Progenitor cell of endocrine pancreas (in vitro differentiated cells): ENCODE data around the gene SERPINA1. TPM values are rescaled to one million over a fixed set of nuclear protein-coding genes. Genes with fewer than 3 reads are reported as not detected.
A peak's percentile ranks its signal among the peaks of the same experiment; 100 is the strongest.
"Not testable (repeated sequence)": the region's sequence is repeated elsewhere in the genome, so short reads cannot be mapped to it uniquely, and the experiment has no call there.

ENCODE experiments used
- DNase-seq: peaks from one replicate; pipeline ENCODE4 v3.0.0; 2021; ENCODE audit warnings: low spot score; ENCODE audit not compliant: unreplicated experiment
- H3K27ac Mint-ChIP-seq: 2 replicates; pipeline ENCODE4 v1.8.0; 2021; ENCODE audit warnings: mild to moderate bottlenecking, moderate library complexity, mixed read lengths
- H3K27me3 Mint-ChIP-seq: 2 replicates; pipeline ENCODE4 v1.8.0; 2021; ENCODE audit warnings: mixed read lengths
- H3K36me3 Mint-ChIP-seq: 2 replicates; pipeline ENCODE4 v1.8.0; 2022; ENCODE audit warnings: mixed read lengths; ENCODE audit not compliant: insufficient read depth
- H3K4me1 Mint-ChIP-seq: 2 replicates; pipeline ENCODE4 v1.8.0; 2021; ENCODE audit warnings: low read depth, mixed read lengths
- H3K4me3 Mint-ChIP-seq: 2 replicates; pipeline ENCODE4 v1.8.0; 2021; ENCODE audit warnings: low read depth, mild to moderate bottlenecking, moderate library complexity, mixed read lengths
- H3K9me3 Mint-ChIP-seq: 2 replicates; pipeline ENCODE4 v1.8.0; 2021; ENCODE audit warnings: low read depth, mixed read lengths
- CTCF ChIP-seq: fragments of 200-600 bp; sonication (generic); IDR thresholded peaks from one replicate; pipeline ENCODE4 v1.5.0; 2021; ENCODE audit warnings: antibody characterized with exemption, mild to moderate bottlenecking; ENCODE audit not compliant: unreplicated experiment
- total RNA-seq: library from RNA; stranded (reverse); gene quantifications from 2 replicates; pipeline ENCODE4 v1.2.1, GENCODE V29; 2021

SERPINA1 gene
- total RNA-seq, 1 donor from 2014 or later, result 411 TPM

DNA sequence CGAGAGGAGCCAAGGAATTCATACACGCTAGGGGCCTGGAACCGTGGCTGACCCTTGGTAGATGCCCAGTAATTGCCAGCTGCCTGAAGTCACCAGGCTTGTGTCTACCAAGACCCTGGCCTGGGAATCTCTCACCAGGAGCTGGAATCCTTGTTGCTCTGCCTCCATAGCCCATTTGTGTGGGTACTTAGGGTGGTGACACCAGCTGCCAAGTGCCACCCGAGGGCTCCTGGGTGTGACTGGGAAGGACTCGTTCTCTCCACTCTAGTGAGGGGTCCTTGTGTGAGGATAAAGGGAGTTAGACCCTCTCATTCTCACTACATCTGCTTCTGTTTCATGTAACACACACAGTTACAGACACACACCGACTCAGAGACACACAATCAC, 17.9 kb downstream of the SERPINA1 start:
- no peak for DNase-seq
- Mint-ChIP-seq H3K4me1 (peaks cover 14% of the 10 kb centered on the region), H3K36me3 (no peaks in the 10 kb centered on the region), H3K9me3 (no peaks in the 10 kb centered on the region), H3K27ac (no peak overlapping the region), H3K4me3 (no peak overlapping the region), H3K27me3 (peaks cover 4% of the 10 kb centered on the region)
- TF ChIP-seq CTCF, result no peak

DNA sequence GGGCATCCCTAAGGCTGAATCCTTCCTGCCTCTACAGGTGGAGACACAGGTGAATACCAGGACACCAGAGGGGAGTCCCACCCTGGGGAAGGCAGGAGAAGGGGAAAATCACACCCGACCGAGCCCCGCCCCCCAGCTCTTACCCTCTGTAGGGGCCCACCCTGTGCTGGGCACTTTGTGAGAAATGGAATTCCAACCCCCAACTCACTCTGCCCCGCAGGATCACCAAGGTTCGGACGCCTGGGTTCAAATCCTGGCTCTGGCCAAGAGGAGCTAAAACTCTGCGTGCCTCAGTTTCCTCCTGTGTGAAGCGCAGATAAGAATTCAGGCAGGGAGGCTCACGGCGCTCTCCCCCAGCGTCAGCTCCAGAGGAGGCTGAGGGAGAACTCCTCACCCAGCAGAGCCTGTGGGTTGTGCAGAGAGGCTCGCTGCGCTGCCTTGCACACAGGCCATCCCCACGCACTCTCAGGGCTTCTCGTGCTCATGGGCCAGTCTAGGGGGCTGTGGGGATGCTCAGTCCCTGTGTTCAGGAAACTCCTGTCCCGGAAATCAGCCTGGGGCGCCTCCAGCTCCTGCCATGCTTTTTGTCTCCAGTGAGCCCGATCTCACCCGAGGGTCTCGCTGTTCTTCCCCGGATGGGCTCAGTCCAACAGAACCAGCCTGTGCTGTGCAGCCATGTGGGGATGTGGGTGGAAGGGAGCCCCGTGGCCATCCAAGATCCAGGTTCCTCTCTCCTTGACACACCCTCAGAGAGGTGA, 18.5 kb downstream of the SERPINA1 start:
- not testable (repeated sequence) for H3K27me3 Mint-ChIP-seq, DNase-seq, H3K36me3 Mint-ChIP-seq, H3K4me1 Mint-ChIP-seq, H3K4me3 Mint-ChIP-seq, H3K9me3 Mint-ChIP-seq
- peak overlapping the region; percentile 13 for H3K27ac Mint-ChIP-seq

- Mint-ChIP-seq H3K4me3 (no peak overlapping the region), H3K27ac (no peak overlapping the region), H3K9me3 (no peaks in the 10 kb centered on the region), H3K36me3 (no peaks in the 10 kb centered on the region), H3K4me1 (peaks cover 5% of the 10 kb centered on the region), H3K27me3 (peaks cover 4% of the 10 kb centered on the region)
- DNase-seq, result no peak
- no peak for TF ChIP-seq CTCF
Measured at GRCh38 chr14:94368956-94369355, 19.4 kb downstream of the SERPINA1 start.

GRCh38 chr14:94368243-94368590, 20.2 kb downstream of the SERPINA1 start:
- H3K36me3 Mint-ChIP-seq, result no peaks in the 10 kb centered on the region
- H3K4me1 Mint-ChIP-seq, result peaks cover 5% of the 10 kb centered on the region
- H3K27ac Mint-ChIP-seq, result no peak overlapping the region

GRCh38 chr14:94367347-94368242, 20.8 kb downstream of the SERPINA1 start:
- no peaks in the 10 kb centered on the region for H3K9me3 Mint-ChIP-seq
- H3K27ac Mint-ChIP-seq, result no peak overlapping the region
- no peak for TF ChIP-seq CTCF

More at GRCh38 chr14:94368243-94368590, 20.2 kb downstream of the SERPINA1 start:
- no peaks in the 10 kb centered on the region for H3K9me3 Mint-ChIP-seq
- no peak overlapping the region for H3K4me3 Mint-ChIP-seq
- DNase-seq, result no peak
- peaks cover 4% of the 10 kb centered on the region for H3K27me3 Mint-ChIP-seq
- TF ChIP-seq CTCF, result no peak

More at GRCh38 chr14:94367347-94368242, 20.8 kb downstream of the SERPINA1 start:
- H3K36me3 Mint-ChIP-seq, result no peaks in the 10 kb centered on the region
- peaks cover 4% of the 10 kb centered on the region for H3K27me3 Mint-ChIP-seq
- H3K4me3 Mint-ChIP-seq, result no peak overlapping the region
- H3K4me1 Mint-ChIP-seq, result peaks cover 2% of the 10 kb centered on the region
- no peak for DNase-seq
